ENCODE measurements around the gene ATXN1.

DNA sequence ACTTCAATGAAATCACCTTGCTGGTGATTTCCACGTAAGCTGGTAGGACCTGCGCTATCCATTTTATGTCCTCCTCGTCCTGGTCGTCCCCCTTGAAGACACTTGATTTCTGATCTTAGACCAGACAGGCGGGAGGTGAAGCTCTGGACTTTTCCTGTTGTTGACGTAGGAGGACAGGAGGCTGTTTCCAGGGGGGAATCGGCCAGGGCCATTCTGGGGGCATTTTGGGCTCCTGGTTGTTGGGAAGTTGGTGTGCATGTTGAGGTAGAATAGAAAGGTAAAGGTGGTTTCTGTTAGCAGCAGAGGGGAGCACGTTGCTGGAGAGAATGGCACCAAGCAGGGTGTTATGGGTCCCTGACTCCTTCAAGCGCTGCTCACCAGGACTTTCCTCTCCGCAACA lies 466.9 kb downstream of the ATXN1 start:
- TF ChIP-seq POLR2A (IDR thresholded peaks at IDR 0.05; ENCODE audit: low read length): no peak
- no peak for TF ChIP-seq GATA1 (IDR thresholded peaks at IDR 0.05; ENCODE audit: low read depth, low read length)
